GM18861 (cell line): Measurements from ENCODE around the gene IFT25.

Experiments used
- ATAC-seq: cut with Tn5 transposase; IDR thresholded peaks from one replicate; pipeline ENCODE4 v1.9.1; 2021; ENCODE audit not compliant: unreplicated experiment

Gene IFT25

DNA sequence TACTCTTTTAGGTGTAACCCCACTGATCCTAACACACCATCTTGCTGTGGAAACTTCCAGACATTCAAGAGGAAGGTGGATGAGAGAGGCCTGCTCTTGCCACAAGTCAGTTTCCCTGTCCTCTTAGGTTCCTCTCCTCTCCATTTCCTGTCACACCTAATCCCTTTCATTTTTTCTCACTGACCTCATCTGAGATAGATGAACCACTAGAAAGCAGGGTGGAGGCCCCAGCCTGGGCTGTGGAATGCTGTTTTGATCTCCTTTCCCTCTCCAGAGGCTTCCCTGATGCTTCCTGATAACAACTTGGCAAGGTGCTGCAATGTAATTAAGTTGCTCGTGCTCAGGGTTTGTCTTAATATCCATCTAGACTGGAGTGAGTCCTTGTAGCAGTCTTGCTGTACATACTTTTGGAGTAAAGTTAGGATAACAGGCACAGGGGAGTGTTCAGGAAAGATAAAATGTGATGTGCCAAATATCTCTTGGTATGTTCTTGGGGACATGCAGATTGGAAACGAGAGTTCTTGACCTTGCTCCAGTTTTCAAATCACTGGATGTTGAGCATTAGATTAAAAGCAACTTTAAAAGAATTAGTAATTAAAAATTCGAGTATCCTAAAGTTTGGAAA is 11.8 kb upstream of the IFT25 start:
- no peak for ATAC-seq

DNA sequence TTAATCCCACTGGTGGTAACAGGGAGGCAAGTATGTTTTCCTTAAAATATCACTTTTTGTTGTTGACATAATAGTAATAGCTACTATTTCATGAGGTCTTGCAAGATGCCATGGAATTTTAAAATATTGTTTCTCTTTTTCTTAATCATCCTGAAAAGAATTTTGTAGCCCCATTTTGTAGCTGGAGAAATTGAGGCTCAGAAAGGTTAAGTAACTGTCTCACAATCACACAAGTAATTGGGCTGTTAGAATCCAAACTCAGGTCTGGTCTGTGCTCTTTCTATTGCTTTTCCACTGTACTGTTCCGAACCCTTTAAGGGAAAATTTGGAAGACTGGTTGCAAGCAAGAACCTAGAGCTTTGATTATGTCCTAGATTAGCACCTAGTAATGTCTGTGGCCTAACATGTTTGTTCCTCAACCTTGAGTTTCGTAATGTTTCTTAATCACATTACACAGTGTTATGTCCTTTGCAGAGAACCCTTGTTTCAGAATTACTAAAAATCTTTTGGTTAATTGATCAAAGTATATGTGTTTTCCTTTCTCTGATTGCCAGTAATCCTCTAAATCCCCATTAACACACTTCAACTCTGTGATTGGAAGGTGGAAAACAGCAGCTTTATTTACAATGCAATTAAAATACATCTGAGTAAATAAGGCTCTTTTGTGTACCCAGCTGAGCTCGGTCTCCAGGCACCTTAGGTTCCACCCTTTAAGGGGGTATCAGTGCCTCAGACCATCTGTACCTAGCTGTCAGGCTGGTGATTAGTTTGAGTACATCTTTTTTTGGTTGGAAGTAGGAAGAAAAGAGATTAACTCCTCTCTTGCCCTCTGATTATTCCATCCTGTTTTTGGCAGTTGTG is 11.0 kb upstream of the IFT25 start:
- no peak for ATAC-seq

DNA sequence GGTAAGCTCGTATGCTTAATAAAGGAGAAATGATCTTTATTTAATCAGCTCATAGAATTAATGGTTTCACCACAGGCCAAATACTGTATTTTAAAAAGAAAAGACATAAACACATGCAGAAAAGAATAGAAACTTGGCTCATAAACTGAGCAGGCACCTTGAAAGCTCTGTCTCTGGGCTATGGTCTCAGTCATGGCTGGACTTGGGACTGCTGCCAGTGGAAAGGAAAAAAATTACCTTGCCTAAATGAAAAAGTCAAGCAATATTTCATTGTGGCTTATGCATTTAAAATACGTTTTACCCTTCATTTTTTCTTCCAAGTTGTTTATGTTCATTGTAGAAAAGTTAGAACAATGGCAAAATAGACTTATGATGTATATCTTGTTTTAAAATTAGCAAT is 8.6 kb upstream of the IFT25 start:
- no peak for ATAC-seq

DNA sequence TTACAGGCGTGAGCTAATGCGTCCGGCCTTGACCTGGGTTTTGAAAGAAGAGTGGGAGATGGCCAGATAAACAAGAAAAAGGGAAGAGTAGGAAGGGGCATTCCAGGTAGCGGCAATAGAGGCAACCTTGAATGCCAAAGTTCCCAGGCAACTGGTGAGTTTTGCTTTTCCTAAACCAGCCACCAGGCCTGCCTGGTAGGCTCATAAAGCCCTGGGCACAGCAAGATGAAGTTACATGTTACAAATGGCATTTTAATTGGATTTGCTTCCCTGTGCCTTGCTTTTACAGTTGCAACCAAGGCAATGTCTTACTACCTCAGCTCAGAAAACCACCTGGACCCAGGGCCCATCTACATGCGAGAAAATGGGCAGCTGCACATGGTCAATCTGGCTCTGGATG is 6.2 kb upstream of the IFT25 start:
- no peak for ATAC-seq

DNA sequence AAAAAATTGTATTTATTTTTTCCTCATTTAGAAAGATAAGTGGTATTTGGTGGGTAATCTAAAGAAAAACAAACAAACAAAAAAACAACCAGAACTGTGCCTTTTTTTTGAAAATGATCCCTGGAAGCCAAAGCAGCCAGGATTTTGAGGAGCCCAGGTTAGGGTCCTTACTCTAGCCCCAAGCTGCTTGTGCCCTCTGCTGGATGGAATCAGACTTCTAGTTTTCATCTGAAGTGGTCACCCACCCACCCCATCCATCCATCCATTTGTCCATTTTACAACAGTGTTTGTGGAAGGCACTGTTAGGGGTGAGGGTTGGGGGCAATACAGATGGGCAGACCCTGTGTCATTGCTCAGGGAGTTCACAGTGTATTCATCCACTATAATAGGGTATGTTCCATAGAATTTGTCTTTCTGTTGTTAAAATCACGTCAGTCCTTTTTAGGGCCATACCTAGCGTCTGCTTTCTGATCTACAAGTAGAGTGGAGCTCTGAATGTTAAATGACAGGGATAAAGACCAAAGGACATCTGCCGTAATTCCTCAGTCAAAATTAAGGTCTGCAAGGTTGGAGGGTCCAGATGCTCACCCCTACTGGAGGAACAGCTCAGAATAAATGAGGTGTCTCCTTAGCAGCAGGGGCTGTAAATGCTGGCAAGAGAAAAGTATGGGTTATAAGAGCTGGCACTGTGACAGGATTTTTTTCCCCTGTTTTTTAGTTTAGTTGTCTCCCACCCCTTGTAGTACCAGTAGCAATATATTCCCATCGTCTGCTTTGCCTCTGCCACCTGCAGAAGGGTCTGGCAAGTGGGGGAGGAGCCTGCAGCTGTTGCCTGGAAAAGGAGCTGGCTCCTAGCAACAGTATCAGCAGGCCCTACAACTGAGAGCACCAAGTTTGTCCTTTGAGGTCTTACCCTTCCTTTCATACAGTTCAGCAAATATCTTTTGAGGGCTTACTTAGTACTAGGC is 3.8 kb upstream of the IFT25 start:
- no peak for ATAC-seq

DNA sequence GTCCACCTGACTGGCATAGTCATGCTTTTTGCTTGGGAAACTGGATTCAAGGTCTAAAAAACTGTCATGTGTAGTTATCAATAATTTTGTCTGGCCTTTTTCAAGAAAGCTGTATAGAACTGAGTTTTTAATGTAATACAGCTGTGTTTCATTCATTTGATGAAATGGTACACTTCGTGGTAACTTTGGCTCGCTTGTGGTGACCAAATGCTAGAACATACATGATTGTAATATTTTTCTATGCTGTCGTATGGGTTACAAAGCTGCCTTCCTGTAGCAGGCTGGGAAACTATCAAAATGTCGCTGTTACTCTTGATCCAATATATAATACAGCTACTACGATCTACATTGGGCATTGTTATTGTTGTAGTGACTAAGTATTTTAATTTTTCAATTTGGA is 2.8 kb upstream of the IFT25 start:
- ATAC-seq = no peak

DNA sequence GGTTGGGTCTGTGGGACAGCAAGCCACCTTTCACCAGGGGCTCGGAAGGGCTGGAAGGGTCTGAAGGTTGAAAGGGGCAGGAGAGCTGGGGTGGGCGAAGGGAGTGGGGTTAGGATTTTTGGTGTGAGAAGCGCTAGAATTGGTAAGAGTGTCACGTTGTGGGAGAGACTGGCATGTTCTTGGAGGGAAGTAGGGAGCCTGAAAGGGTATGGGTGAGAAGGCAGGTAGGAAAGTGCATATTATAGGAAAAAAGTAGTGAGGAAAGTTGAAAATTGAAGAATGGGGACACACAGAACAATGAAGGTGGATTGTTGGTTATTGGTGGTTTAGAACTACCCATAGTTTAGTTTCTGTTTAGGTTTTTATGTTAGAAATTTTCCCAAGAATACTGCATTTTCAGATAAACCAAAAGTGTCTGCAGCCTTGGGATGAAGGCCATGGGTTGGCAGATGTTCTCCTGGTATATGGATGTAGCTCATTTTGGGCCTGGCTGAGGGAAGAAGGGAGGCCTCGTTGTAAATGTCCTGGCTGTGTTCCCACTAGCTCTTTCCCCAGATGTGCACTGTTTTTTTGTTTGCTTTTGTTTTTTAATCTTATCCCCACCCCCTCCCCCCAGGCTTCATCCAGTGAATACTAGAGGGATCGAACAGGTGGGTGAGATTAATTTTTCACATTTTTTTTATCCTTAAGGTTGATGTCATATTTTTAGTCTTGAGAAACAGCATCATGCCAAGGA is 1.8 kb upstream of the IFT25 start:
- ATAC-seq = no peak

DNA sequence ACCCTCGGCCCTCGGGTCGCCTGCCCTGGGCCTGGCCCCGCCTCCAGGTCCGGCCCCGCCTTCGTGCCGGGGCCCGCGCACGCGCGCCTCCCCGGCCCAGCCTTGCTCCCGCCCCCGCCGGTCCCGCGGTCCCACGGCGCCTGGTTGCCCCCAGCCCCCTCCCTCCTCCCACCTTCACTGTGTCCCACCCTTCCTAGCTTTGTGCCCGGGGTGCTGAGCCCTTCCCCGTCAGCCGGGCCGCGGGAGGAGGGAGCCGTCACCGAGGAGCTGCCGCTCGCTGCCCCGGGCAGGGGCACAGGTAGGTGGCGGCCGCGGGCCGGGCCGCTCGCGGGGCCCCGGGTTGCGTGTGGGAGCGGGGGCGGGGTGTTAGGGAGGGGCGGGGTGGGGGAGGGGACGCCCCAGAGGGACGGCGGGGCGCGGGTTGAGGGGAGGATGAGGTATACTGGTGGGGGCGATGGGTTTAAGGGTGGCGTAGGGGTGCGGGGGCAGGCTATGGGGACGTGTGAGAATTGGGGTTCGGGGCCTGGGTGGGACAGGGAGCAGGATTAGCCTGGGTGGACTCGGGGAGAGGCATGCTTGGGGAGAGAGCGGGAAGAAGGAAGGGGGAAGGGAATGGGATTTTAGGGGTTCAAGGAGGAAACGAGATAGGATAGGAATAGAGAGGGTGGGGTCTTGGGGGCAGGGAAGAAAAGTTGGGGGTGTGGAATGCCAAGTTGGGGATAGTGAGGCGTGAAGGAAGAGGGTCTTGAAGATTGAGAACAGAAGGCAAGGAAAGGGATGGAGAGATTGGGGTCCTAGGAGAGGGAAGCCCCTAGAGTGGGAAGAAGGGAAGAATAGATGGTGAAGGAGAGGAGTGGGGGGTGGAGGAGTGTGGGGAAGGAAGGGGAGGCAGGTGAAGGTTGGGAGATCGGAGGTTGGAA is 1.0 kb upstream of the IFT25 start, which contains the start of gene LRRC42:
TSS of gene LRRC42 (plus strand) at position 99 of the 920 bp plus-strand sequence. CDS start 5,650 bp downstream, outside the sequence.
- ATAC-seq = peak; percentile 50

DNA sequence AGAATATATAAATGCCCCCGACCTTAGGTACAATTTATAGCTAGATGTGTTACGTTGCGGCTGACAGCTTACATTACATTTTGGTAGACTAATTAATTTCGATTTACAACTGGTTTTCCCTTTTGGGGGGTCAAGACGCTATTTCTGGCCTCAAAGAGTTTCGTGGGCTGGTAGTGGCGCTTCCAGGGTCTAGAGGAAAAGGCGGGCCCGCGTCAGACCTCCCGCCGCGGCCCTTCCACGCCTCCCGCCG is 391 bp downstream of the IFT25 start:
- no peak for ATAC-seq

DNA sequence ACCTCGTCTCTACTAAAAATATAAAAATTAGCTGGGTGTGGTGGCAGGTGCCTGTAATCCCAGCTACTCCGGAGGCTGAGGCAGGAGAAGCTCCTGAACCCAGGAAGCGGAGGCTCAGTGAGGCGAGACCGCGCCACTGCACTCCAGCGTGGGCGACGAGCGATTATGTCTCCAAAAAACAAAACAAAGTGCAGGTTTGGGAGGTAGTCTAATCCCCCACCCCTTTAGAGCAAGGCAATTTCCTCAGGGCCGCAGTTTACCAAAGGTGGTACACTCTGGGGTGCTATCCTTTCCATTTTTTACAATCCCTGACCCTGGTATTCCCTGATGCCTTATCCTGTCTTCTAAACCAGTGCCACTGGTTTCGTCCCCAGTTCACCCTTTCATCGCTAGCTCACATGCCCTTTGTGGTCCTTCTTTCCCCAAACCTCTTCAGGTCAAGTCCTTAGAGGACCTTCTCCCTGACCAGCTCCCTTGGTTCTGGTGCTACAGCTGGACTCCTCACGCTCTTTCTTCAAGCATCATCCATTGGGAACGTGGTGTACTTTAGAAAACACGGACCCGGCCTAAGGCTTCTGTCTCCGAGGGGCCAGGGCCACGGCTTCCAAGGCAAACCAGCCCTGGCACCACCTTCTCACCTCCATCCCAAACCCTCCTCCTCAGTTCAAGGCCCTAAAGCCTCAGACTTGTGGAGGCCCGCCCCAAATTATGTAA is 873 bp downstream of the IFT25 start:
- no peak for ATAC-seq

DNA sequence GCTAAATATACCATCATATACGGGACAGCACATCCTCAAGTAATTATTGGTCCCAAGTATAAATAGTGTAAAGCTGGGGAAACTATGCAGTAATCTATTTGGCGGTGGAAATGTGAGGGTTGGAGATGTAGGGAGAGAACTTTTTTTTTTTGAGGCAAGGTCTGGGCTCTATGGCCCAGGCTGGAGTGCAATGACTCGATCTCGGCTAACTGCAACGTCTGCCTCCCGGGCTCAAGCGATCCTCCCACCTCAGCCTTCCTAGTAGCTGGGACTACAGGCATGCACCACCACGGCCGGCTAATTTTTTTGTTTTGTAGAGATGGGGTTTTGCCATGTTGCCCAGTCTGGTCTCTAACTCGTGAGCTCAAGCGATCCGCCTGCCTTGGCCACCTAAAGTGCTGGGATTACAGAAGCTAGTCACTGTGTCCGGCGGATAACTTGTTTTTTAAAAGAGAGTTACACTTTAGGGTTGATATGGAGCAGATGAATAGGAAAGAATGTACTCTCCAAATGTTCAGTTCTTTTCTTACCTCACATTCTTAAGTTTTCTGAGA is 1.9 kb downstream of the IFT25 start:
- no peak for ATAC-seq

DNA sequence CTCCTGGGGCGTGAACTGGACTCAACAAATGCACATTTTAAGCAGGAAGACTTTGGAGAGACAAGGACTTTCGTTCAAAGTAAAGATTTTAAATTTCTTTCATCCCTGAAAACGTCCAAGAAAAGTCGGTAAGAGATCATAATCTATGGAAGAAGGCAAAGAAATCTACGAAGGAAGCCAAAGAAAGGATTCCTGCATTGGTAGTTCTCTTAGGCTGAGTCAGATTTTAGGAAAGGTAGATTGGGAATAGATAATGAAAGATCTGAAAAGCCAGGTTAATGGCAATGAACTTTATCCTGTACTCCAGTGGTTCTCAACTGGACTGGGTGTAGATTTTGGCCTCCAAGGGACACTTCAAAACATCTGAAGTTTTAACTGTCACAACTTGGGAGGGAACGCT is 2.4 kb downstream of the IFT25 start:
- no peak for ATAC-seq

DNA sequence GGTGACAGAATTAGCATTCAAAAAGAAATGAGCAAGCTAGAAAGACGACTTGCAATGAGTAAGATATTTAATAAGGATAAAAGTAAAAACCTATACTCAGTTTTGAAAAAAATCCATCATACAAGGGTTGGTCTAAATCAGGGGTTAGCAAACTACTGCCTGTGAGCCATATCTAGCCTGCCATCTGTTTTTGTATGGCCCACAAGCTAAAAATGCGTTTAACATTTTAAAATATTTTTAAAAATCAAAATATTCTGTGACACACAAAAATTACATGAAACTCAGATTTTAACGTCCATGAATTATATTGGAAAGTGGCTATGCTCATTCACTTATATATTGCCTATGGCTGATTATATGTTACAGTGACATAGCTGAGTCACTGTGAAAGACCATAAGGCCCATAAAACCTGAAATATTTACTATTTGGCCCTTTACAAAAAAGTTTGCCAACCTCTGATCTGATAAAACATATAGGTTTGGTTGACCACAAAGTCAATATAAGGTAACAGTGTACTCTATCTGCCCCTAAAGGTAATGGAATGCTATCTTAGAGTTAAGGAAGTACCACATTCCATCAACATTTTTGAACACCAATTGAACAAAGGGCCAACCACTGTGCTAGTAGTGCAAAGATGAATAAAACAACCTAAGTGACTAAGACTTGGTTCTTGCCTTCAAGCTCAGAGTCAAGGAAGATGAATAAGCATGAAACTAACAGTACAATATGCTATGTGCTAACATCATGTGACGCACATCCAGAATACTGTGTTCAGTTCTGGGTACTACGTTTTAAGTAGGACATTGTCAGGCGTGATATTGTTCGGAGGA is 3.2 kb downstream of the IFT25 start:
- ATAC-seq = no peak

DNA sequence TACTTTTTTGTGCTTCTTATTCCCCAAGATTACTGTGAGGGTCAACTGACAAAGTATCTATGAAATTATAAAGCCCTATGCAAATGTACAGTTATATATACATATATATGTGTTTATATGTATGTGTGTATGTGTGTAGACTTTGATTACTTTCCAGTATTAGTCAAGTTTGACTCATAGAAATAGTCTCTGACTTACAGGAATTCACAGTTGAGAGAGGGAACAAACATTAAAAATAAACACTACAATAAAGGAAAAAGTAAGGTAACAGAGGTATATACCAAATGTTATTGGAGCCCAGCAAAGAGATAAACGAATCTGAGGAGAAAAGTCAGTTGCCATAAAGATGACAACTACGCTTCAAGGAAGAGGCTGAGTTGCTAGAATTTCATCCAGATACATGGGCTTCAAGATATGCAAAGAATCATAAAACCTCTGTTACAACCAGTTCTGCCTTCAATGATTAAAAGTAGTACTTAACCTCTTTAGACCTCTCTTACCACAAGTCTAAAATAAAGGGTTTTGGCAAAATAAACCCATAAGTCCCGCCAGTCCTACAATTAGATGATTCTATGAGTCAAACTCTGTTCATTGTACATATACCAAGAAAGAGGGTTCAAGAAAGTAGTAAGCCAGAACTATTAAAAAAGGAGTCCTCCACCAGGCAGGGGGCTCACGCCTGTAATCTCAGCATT is 7.2 kb downstream of the IFT25 start:
- no peak for ATAC-seq

DNA sequence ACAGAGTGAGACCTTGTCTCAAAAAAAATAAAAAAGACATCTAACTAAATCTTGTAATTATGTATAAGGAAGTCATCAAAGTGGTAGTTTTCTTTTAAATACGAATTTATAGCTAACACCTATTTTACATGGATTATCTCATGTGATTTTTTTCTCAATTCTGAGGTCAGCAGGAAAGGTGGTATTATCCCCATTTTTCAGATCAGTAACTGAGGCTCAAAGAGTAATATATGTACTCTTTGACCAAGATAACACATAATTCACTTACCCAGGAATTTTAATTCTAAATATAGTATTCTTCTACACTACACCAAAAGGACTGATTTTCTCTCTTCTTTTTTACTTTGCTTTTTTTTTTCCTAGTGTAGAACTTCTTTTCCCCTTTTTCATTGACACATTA is 9.1 kb downstream of the IFT25 start:
- no peak for ATAC-seq

DNA sequence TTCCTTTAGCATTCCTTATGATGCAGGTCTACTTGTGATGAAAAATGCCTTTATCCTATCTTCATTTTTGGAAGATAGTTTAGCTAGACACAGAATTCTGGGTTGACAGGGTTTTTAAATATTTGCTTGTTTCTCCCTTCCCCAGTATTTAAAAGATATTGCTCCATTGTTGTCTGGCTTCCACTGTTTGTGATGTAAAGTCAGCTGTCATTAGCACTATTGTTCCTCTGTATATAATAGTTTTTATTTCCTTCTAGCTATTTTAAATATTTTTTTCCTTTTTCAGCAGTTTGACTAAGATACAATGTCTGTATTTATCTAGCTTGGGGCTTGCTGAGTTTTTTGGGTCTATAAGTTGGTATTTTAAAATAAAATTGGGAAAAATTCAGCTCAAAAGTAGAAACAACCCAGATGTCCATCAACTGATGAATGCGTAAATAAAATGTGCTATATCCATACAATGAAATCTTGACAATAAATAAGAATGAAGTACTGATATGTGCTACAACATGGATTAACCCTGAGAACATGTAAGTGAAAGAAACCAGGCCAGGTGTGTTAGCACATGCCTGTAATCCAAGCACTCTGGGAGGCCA is 11.2 kb downstream of the IFT25 start:
- no peak for ATAC-seq

DNA sequence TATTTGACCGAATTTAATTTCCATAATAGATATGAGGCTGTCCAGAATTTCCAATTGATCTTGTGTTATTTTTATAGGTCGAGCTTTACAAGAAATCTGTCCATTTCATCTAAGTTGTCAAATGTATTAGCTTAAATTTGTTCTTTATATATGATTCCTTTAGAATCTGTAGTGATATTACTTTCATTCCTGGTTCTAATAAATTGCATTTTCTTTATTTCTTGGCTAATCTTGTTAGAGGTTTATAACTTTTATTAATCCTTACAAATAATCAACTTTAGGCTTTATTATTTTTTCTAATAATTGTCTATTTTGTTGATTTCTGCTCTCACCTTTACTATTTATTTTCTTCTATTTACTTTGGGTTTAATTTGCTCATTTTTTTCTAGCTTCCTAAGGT is 14.0 kb downstream of the IFT25 start:
- ATAC-seq = no peak
